ENCODE results near the gene GBF1. TPM values are rescaled to one million over a fixed set of nuclear protein-coding genes. Genes with fewer than 3 reads are reported as not detected.

GBF1 gene
- total and polyA plus RNA-seq, 2 of the 13 experiments (the other 11 are each of a cell fraction or from before 2014, with no cell fraction given): 17.1 to 21.9 TPM

DNA sequence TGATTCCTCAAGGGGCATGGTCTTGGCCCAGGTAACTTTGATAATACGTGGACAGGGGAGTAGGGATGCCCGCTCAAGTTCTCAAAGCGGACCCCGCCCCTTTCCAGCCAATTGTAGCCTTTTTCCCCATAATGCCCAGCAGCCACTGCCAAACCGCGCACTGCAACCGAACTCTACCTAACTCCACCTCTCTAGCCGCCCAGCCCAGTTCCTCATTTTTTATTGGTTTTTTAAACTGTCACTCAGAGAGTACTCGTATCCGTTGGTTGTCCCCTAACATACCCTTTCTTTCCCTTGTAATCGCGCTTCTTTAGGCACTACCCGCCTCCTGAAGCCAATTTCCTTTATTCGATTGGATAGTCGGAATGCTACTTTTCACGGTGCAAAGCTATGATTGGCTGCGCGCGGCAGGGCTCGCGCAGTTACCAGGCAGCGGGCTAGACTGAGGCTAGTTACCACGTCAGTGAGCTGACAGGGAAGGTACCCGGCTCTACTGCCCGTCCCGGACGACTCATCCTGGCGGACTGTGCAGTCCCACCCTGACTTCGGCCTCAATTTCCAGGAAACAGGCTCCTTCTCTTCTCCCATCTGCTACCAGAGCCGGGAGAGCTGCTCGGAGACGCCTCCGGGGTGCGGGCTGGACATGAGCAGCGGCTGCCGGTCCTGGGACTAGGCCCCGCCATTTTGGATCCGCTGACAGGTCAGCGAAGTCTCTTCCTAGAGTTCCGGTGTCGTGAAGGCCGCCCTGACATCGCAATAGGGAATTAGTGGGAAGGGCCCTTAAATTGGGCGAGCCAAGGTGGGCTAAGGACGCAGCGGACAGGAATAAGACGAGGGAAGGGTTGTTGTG is at the start of gene GBF1 (continued):
- TF ChIP-seq MXD1 (CRISPR knock-in tag; IDR thresholded peaks at IDR 0.05) (peak; percentile 71), CREM (IDR thresholded peaks at IDR 0.05) (peak; percentile 96), CREM (CRISPR knock-in tag; IDR thresholded peaks at IDR 0.05) (no peak), ZNF160 (CRISPR knock-in tag; IDR thresholded peaks at IDR 0.05) (peak; percentile 72; the same call in 1 of the 2 replicates), REPIN1 (CRISPR knock-in tag; IDR thresholded peaks at IDR 0.05; ENCODE audit: borderline replicate concordance, low read depth) (no peak), KDM4B (CRISPR knock-in tag; IDR thresholded peaks at IDR 0.05) (0 out of 2 replicates have a peak, but pooled peaks have one; percentile 60), SIX1 (CRISPR knock-in tag; IDR thresholded peaks at IDR 0.05; ENCODE audit: borderline replicate concordance) (no peak), ZNF788 (CRISPR knock-in tag; IDR thresholded peaks at IDR 0.05; ENCODE audit: borderline replicate concordance) (peak; percentile 26; the same call in 1 of the 2 replicates), SOX13 (IDR thresholded peaks at IDR 0.05) (peak; percentile 83; the same call in 1 of the 2 replicates), SOX13 (CRISPR knock-in tag; conservative IDR thresholded peaks at IDR 0.05 in 1 of 2, IDR thresholded peaks at IDR 0.05 in 1 of 2) (peak in 1 of 2 experiments; percentile 8; a peak in 1 of 4 replicates), NFIB (CRISPR knock-in tag; IDR thresholded peaks at IDR 0.05; ENCODE audit: borderline replicate concordance) (no peak), TERF1 (CRISPR knock-in tag; IDR thresholded peaks at IDR 0.05) (no peak), PRDM4 (CRISPR knock-in tag; IDR thresholded peaks at IDR 0.05; ENCODE audit: borderline replicate concordance) (no peak)
- TF ChIP-seq, protein P1, sequence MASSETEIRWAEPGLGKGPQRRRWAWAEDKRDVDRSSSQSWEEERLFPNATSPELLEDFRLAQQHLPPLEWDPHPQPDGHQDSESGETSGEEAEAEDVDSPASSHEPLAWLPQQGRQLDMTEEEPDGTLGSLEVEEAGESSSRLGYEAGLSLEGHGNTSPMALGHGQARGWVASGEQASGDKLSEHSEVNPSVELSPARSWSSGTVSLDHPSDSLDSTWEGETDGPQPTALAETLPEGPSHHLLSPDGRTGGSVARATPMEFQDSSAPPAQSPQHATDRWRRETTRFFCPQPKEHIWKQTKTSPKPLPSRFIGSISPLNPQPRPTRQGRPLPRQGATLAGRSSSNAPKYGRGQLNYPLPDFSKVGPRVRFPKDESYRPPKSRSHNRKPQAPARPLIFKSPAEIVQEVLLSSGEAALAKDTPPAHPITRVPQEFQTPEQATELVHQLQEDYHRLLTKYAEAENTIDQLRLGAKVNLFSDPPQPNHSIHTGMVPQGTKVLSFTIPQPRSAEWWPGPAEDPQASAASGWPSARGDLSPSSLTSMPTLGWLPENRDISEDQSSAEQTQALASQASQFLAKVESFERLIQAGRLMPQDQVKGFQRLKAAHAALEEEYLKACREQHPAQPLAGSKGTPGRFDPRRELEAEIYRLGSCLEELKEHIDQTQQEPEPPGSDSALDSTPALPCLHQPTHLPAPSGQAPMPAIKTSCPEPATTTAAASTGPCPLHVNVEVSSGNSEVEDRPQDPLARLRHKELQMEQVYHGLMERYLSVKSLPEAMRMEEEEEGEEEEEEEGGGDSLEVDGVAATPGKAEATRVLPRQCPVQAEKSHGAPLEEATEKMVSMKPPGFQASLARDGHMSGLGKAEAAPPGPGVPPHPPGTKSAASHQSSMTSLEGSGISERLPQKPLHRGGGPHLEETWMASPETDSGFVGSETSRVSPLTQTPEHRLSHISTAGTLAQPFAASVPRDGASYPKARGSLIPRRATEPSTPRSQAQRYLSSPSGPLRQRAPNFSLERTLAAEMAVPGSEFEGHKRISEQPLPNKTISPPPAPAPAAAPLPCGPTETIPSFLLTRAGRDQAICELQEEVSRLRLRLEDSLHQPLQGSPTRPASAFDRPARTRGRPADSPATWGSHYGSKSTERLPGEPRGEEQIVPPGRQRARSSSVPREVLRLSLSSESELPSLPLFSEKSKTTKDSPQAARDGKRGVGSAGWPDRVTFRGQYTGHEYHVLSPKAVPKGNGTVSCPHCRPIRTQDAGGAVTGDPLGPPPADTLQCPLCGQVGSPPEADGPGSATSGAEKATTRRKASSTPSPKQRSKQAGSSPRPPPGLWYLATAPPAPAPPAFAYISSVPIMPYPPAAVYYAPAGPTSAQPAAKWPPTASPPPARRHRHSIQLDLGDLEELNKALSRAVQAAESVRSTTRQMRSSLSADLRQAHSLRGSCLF (CRISPR knock-in tag; IDR thresholded peaks at IDR 0.05; ENCODE audit: borderline replicate concordance): peak; percentile 51; the same call in 1 of the 2 replicates
- TF ChIP-seq, protein P2, sequence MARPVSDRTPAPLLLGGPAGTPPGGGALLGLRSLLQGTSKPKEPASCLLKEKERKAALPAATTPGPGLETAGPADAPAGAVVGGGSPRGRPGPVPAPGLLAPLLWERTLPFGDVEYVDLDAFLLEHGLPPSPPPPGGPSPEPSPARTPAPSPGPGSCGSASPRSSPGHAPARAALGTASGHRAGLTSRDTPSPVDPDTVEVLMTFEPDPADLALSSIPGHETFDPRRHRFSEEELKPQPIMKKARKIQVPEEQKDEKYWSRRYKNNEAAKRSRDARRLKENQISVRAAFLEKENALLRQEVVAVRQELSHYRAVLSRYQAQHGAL (CRISPR knock-in tag; IDR thresholded peaks at IDR 0.05; ENCODE audit: not compliant biosample characterization): no peak
